MM.1S (cell line): ENCODE results near the gene SNAPC1.

Experiments
- CTCF ChIP-seq: fragments of 300-600 bp; sonication (generic); IDR thresholded peaks from 2 replicates; pipeline ENCODE4 v1.5.1; 2016; ENCODE audit warnings: antibody characterized with exemption, low read length, mixed read lengths
- EZH2 ChIP-seq: fragments of 300-600 bp; sonication (generic); optimal IDR thresholded peaks from 2 replicates; pipeline ENCODE3; 2017; ENCODE audit warnings: low read depth, mild to moderate bottlenecking, antibody characterized with exemption, low read length, mixed read lengths
- EZH2phosphoT487 ChIP-seq: fragments of 300-600 bp; sonication (generic); IDR thresholded peaks from 2 replicates; pipeline ENCODE4 v1.6.1; 2018; ENCODE audit warnings: antibody characterized with exemption, low read length

GRCh38 chr14:61744238-61744637 is 18.0 kb upstream of the SNAPC1 start:
- TF ChIP-seq CTCF (no peak), EZH2 (no peak), EZH2phosphoT487 (no peak)
